ENCODE results near the gene PIP4K2B. TPM values are rescaled to one million over a fixed set of nuclear protein-coding genes. Genes with fewer than 3 reads are reported as not detected.

Gene PIP4K2B
- total and polyA plus RNA-seq, 8 donors, result 39.8 to 94.3 (median 87.0) TPM

GRCh38 chr17:38719289-38719942 lies 79.9 kb downstream of the PIP4K2B start:
- Histone ChIP-seq H3K9me3 (no peaks in the 10 kb centered on the region), H3K27me3 (no peaks in the 10 kb centered on the region), H3K36me3 (peaks cover 0 to 100% of the 10 kb centered on the region in 2 donors), H3K4me1 (no peaks in the 10 kb centered on the region), H3K4me3 (no peak overlapping the region), H3K27ac (no peak overlapping the region)
- DNase-seq (no peak), ATAC-seq (no peak)
- no peak for TF ChIP-seq CTCF (IDR thresholded peaks at IDR 0.05)
- intact Hi-C loops (cut with DNase I), result no loop called here

GRCh38 chr17:38717139-38717745 lies 82.1 kb downstream of the PIP4K2B start:
- no peaks in the 10 kb centered on the region for H3K27me3 ChIP-seq
- TF ChIP-seq CTCF (IDR thresholded peaks at IDR 0.05), result no peak
- H3K27ac ChIP-seq, result no peak overlapping the region
- no peaks in the 10 kb centered on the region for H3K9me3 ChIP-seq
- DNase-seq, result no peak
- no peak overlapping the region for H3K4me3 ChIP-seq
- peaks cover 0 to 100% of the 10 kb centered on the region in 2 donors for H3K36me3 ChIP-seq
- ATAC-seq, result no peak
- intact Hi-C loops (cut with DNase I), result no loop called here
- peaks cover 0 to 6% of the 10 kb centered on the region in 2 donors for H3K4me1 ChIP-seq

- no peak for ATAC-seq
Observed at GRCh38 chr17:38716368-38717005, 82.9 kb downstream of the PIP4K2B start.

More at GRCh38 chr17:38716368-38717005, 82.9 kb downstream of the PIP4K2B start:
- TF ChIP-seq CTCF (IDR thresholded peaks at IDR 0.05), result no peak
- peaks cover 0 to 6% of the 10 kb centered on the region in 2 donors for H3K4me1 ChIP-seq
- no peak for DNase-seq
- no peaks in the 10 kb centered on the region for H3K9me3 ChIP-seq
- H3K27me3 ChIP-seq, result no peaks in the 10 kb centered on the region
- intact Hi-C loops (cut with DNase I), result no loop called here
- peaks cover 0 to 100% of the 10 kb centered on the region in 2 donors for H3K36me3 ChIP-seq
- H3K27ac ChIP-seq, result no peak overlapping the region
- no peak overlapping the region for H3K4me3 ChIP-seq

Small RNA genes within 50 kb of the gene (microRNA-seq; reads per million reads assigned to microRNA genes)
- gene MIR4726 (0.34 to 0.55 reads per million in 2 donors), gene MIR4727 (1.2 to 1.5 reads per million in 2 donors)

Other genes starting within 250 kb of the PIP4K2B start
- 1 to 10 TPM; 2.7 to 2.8 TPM for gene SRCIN1, start 193.6 kb downstream of the PIP4K2B start, total RNA-seq
- 10 to 100 TPM in 2 of 6 donors, 1 to 10 TPM in 4; 5.6 to 10.6 (median 8.5) TPM for gene SRCIN1, start 193.6 kb downstream of the PIP4K2B start, polyA plus RNA-seq (ENCODE audit: insufficient read length in 6 of 6)
- gene EPOP, start 124.6 kb downstream of the PIP4K2B start, total RNA-seq, result 1 to 10 TPM; 1.5 to 2.1 TPM
- 1 to 10 TPM; 1.6 to 2.1 (median 1.7) TPM for gene EPOP, start 124.6 kb downstream of the PIP4K2B start, polyA plus RNA-seq (ENCODE audit: insufficient read length in 6 of 6)
- 100 to 1,000 TPM in 1 of 2 donors, 10 to 100 TPM in 1; 80.0 to 102 TPM for gene MLLT6, start 94.3 kb downstream of the PIP4K2B start, total RNA-seq
- 100 to 1,000 TPM; 103 to 143 (median 124) TPM for gene MLLT6, start 94.3 kb downstream of the PIP4K2B start, polyA plus RNA-seq (ENCODE audit: insufficient read length in 6 of 6)
- gene CISD3, start 69.2 kb downstream of the PIP4K2B start, total RNA-seq, result 10 to 100 TPM; 32.9 to 49.2 TPM
- 10 to 100 TPM in 4 of 6 donors, 1 to 10 TPM in 2; 8.6 to 19.4 (median 12.1) TPM for gene CISD3, start 69.2 kb downstream of the PIP4K2B start, polyA plus RNA-seq (ENCODE audit: insufficient read length in 6 of 6)
- 10 to 100 TPM; 40.0 to 49.5 TPM for gene PCGF2, start 51.2 kb downstream of the PIP4K2B start, total RNA-seq
- 100 to 1,000 TPM in 1 of 6 donors, 10 to 100 TPM in 5; 73.8 to 102 (median 90.0) TPM for gene PCGF2, start 51.2 kb downstream of the PIP4K2B start, polyA plus RNA-seq (ENCODE audit: insufficient read length in 6 of 6)
- 100 to 1,000 TPM; 123 to 191 TPM for gene PSMB3, start 46.8 kb downstream of the PIP4K2B start, total RNA-seq
- gene PSMB3, start 46.8 kb downstream of the PIP4K2B start, polyA plus RNA-seq (ENCODE audit: insufficient read length in 6 of 6), result 10 to 100 TPM; 84.9 to 96.1 (median 87.9) TPM
- gene CWC25, start 25.8 kb upstream of the PIP4K2B start, total RNA-seq, result 10 to 100 TPM; 15.0 to 22.3 TPM
- gene CWC25, start 25.8 kb upstream of the PIP4K2B start, polyA plus RNA-seq (ENCODE audit: insufficient read length in 6 of 6), result 10 to 100 TPM; 24.1 to 29.3 (median 27.0) TPM
- 1,000 to 10,000 TPM; 1,144 to 1,160 TPM for gene RPL23, start 54.2 kb upstream of the PIP4K2B start, total RNA-seq
- gene RPL23, start 54.2 kb upstream of the PIP4K2B start, polyA plus RNA-seq (ENCODE audit: insufficient read length in 6 of 6), result 1,000 to 10,000 TPM; 2,610 to 3,076 (median 2,714) TPM
- 100 to 1,000 TPM; 163 to 172 TPM for gene LASP1, start 70.5 kb upstream of the PIP4K2B start, total RNA-seq
- gene LASP1, start 70.5 kb upstream of the PIP4K2B start, polyA plus RNA-seq (ENCODE audit: insufficient read length in 6 of 6), result 100 to 1,000 TPM; 141 to 175 (median 155) TPM
- gene FBXO47, start 167.8 kb upstream of the PIP4K2B start, total RNA-seq, result not detected
- gene FBXO47, start 167.8 kb upstream of the PIP4K2B start, polyA plus RNA-seq (ENCODE audit: insufficient read length in 6 of 6), result not detected